Heart right ventricle (tissue), 16 donors: Measurements from ENCODE around the gene NR4A1. TPM values are rescaled to one million over a fixed set of nuclear protein-coding genes. Genes with fewer than 3 reads are reported as not detected.

Experiments used
- ATAC-seq, 8 donors: fragments of 200-7000 bp; cut with Tn5 transposase; one replicate each; pipeline ENCODE4 v1.9.1; 2020; ENCODE audit warnings: mild to moderate bottlenecking in 8 of 8, moderate library complexity in 8 of 8, moderate number of reproducible peaks in 1 of 8
- DNase-seq, 2 donors: peaks; one replicate each; pipeline ENCODE4 v3.0.0-alpha.2; 2020
- H3K27ac ChIP-seq, 10 donors: fragments of 200-600 bp; sonication (generic) in 2 of 10; one replicate each; pipeline versions ENCODE4 v1.5.0 to v1.8.0; 2020 to 2022; ENCODE audit warnings: mild to moderate bottlenecking in 3 of 10
- H3K27me3 ChIP-seq, 7 donors: fragments of 200-600 bp; one replicate each; pipeline ENCODE4 v1.8.0; 2021 to 2022; ENCODE audit warnings: mild to moderate bottlenecking in 2 of 7
- H3K36me3 ChIP-seq, 9 donors: fragments of 200-600 bp; sonication (generic) in 1 of 9; one replicate each; pipeline versions ENCODE4 v1.5.0 to v1.8.0; 2020 to 2022; ENCODE audit warnings: mild to moderate bottlenecking in 2 of 9
- H3K4me1 ChIP-seq, 9 donors: fragments of 200-600 bp; sonication (generic) in 1 of 9; one replicate each; pipeline versions ENCODE4 v1.5.0 to v1.8.0; 2020 to 2022; ENCODE audit warnings: mild to moderate bottlenecking in 4 of 9
- H3K4me3 ChIP-seq, 10 donors: fragments of 200-600 bp; sonication (generic) in 2 of 10; one replicate each; pipeline versions ENCODE4 v1.5.0 to v1.8.0; 2020 to 2022; ENCODE audit warnings: mild to moderate bottlenecking in 7 of 10, moderate library complexity in 2 of 10
- H3K9me3 ChIP-seq, 11 donors: fragments of 200-600 bp in 10 of 11; sonication (generic) in 2 of 11; one replicate each; pipeline versions ENCODE4 v1.5.0 to v1.8.0; 2013 to 2022; ENCODE audit warnings: mild to moderate bottlenecking in 2 of 11, control low read depth in 1 of 11, moderate library complexity in 1 of 11
- CTCF ChIP-seq, 9 donors: fragments of 200-600 bp; sonication (generic) in 2 of 9; IDR thresholded peaks; one replicate each; pipeline versions ENCODE4 v1.5.0 to v1.8.0; 2021 to 2022; ENCODE audit warnings: antibody characterized with exemption in 9 of 9, mild to moderate bottlenecking in 5 of 9, moderate library complexity in 1 of 9
- WGBS, 2 donors: extraction: QIAGEN DNeasy Blood & Tissue Kit; methylation state at CpG; one replicate each; pipeline ENCODE4 v1.1.7; 2013; ENCODE audit warnings: inconsistent platforms in 1 of 2; 5-methylcytosine and 5-hydroxymethylcytosine counted together
- intact Hi-C, 10 donors: fragments of 100-400 bp; cut with DNase I; formaldehyde crosslinking; loops; one replicate each; pipeline versions ENCODE4 v1.11.1 to v1.14.2; 2022
- polyA plus RNA-seq, 2 donors: library from polyadenylated mRNA; stranded (reverse); fragments of 200-250 nt; gene quantifications; one replicate each; pipeline ENCODE4 v1.2.3, GENCODE V29; 2013
- total RNA-seq, 10 donors: library from RNA; stranded (reverse); fragmentation: NEBNext Ultra II Directional in 3 of 10; extraction: Animal tissue kit (Norgen Biotek cat#: 25700) in 3 of 10; gene quantifications; one replicate each; pipeline versions ENCODE4 v1.2.1 to v1.2.4, GENCODE V29; 2021 to 2023
- donor health status: Arrhythmogenic right ventricular cardiomyopathy.
- donor health status: ischemic (EF 13 %, LVEDD 7.1; RV severe dilation, severe dysfunction).
- donor health status: healthy with polysubstance abuse.
- donor health status: DM: no; HTN: yes; CAD: no.
- donor health status: DM: no; HTN: no; CAD: no.
- donor health status: ischemic (EF 25% LVEDD 6.9; RV normal size, moderate dysfunction).
- donor health status: ischemic (EF 25% LVEDD 5.7; RV mildly dilated, moderate dysfunction).
- donor health status: healthy.
- donor health status: DM: yes; HTN: yes; CAD: no.
- donor health status: Ischemic cardiomyopathy.
- donor health status: ischemic (EF 35%, LVEDD 5.7; RV mildly dilated, moderate dysfunction).
- donor health status: nonischemic (EF 11% LVEDD 7.7; RV severe dilation, severe dysfunction).
- donor health status: DM: yes; HTN: yes; CAD: no.
- donor health status: PGD.
- donor health status: ischemic (EF 29% LVEDD 5.4; RV normal size, mild dysfunction).
- donor health status: nonischemic (EF 23%, LVEDD 6.1; RV moderate dilation, normal function).

NR4A1 gene
- total and polyA plus RNA-seq, 12 donors = 34.6 to 588 (median 99.0) TPM

GRCh38 chr12:52032804-52033445, 18.3 kb upstream of the NR4A1 start:
- peak overlapping the region in 9 of 10 donors; percentile 14 to 52 (median 36) for H3K4me3 ChIP-seq
- H3K27me3 ChIP-seq = peaks cover 0 to 5% (median 0%) of the 10 kb centered on the region in 7 donors
- intact Hi-C loops = loop anchor here in 3 of 10 donors (2.0 to 5.0 kb wide), 4 partner anchors 18 to 94 kb away; partner anchors contain the start of genes NR4A1 (in 3 of the 3) and ATG101 (in 2 of the 3)
- peaks cover 24 to 69% (median 49%) of the 10 kb centered on the region in 9 donors for H3K4me1 ChIP-seq
- TF ChIP-seq CTCF (IDR thresholded peaks at IDR 0.05) = no peak
- DNase-seq (peak; percentile 97 to 99), ATAC-seq (peak; percentile 90 to 95 (median 93))
- H3K36me3 ChIP-seq = no peaks in the 10 kb centered on the region
- WGBS, 2 donors = 0% methylated on average over 48 of the region's 48 CpGs
- no peaks in the 10 kb centered on the region for H3K9me3 ChIP-seq
- H3K27ac ChIP-seq = peak overlapping the region; percentile 84 to 95 (median 89)

GRCh38 chr12:52033446-52034140, 17.6 kb upstream of the NR4A1 start:
- Histone ChIP-seq H3K4me1 (peaks cover 24 to 76% (median 55%) of the 10 kb centered on the region in 9 donors), H3K36me3 (no peaks in the 10 kb centered on the region), H3K27me3 (peaks cover 0 to 5% (median 0%) of the 10 kb centered on the region in 7 donors), H3K27ac (peak overlapping the region; percentile 84 to 95 (median 89)), H3K4me3 (peak overlapping the region in 9 of 10 donors; percentile 14 to 52 (median 36)), H3K9me3 (no peaks in the 10 kb centered on the region)
- WGBS, 2 donors = 54 to 64% methylated on average over 13 of the region's 13 CpGs
- no peak for TF ChIP-seq CTCF (IDR thresholded peaks at IDR 0.05)
- intact Hi-C loops = loop anchor here in 3 of 10 donors (2.0 to 5.0 kb wide), 4 partner anchors 17 to 93 kb away; partner anchors contain the start of genes NR4A1 (in 3 of the 3) and ATG101 (in 2 of the 3)
- ATAC-seq = no peak
- no peak for DNase-seq

- Histone ChIP-seq H3K36me3 (no peaks in the 10 kb centered on the region), H3K4me1 (peaks cover 27 to 80% (median 61%) of the 10 kb centered on the region in 9 donors), H3K27ac (peak overlapping the region in 5 of 10 donors; percentile 88 to 95 (median 94)), H3K9me3 (no peaks in the 10 kb centered on the region), H3K4me3 (no peak overlapping the region), H3K27me3 (peaks cover 0 to 5% (median 0%) of the 10 kb centered on the region in 7 donors)
- WGBS, 2 donors = 95 to 96% methylated on average over 4 of the region's 4 CpGs
- DNase-seq (no peak), ATAC-seq (no peak)
- intact Hi-C loops = no loop called here
- TF ChIP-seq CTCF (IDR thresholded peaks at IDR 0.05) = no peak
Measured at GRCh38 chr12:52035190-52035589, 16.1 kb upstream of the NR4A1 start.

- DNase-seq (no peak), ATAC-seq (no peak)
- no peaks in the 10 kb centered on the region for H3K36me3 ChIP-seq
- intact Hi-C loops = no loop called here
- H3K4me3 ChIP-seq = no peak overlapping the region
- peaks cover 0 to 5% (median 0%) of the 10 kb centered on the region in 7 donors for H3K27me3 ChIP-seq
- WGBS, 2 donors = 76 to 83% methylated on average over 2 of the region's 2 CpGs
- peak overlapping the region in 7 of 10 donors; percentile 74 to 95 (median 94) for H3K27ac ChIP-seq
- H3K4me1 ChIP-seq = peaks cover 27 to 87% (median 69%) of the 10 kb centered on the region in 9 donors
- no peaks in the 10 kb centered on the region for H3K9me3 ChIP-seq
- no peak for TF ChIP-seq CTCF (IDR thresholded peaks at IDR 0.05)
Measured at GRCh38 chr12:52035926-52036325, 15.3 kb upstream of the NR4A1 start.
